CD4-positive, alpha-beta T cell treated with Interleukin-4 for 1 hour (primary cell): ENCODE results near the gene SLC39A3.
"Not testable (repeated sequence)": the region's sequence is repeated elsewhere in the genome, so short reads cannot be mapped to it uniquely, and the experiment has no call there.

ENCODE experiments used
- DNase-seq, 2 donors: peaks; one replicate each; pipeline ENCODE4 v3.0.0-alpha.2; 2020 to 2022

The SLC39A3 gene

GRCh38 chr19:2721570-2722540 is 18.0 kb downstream of the SLC39A3 start:
- DNase-seq, result no peak

GRCh38 chr19:2720777-2721569 is 18.8 kb downstream of the SLC39A3 start, which contains the start of gene DIRAS1:
Gene DIRAS1, minus strand, starts transcription at chr19:2721372. Its CDS starts 3,566 bp downstream, at chr19:2717806.
- no peak for DNase-seq

GRCh38 chr19:2719920-2720776 is 19.7 kb downstream of the SLC39A3 start:
- no peak for DNase-seq

GRCh38 chr19:2719232-2719735 is 20.5 kb downstream of the SLC39A3 start:
- DNase-seq, result no peak

GRCh38 chr19:2717638-2718541 is 21.9 kb downstream of the SLC39A3 start:
- no peak for DNase-seq

- no peak for DNase-seq
Observed at GRCh38 chr19:2716722-2717637, 22.8 kb downstream of the SLC39A3 start.

- DNase-seq, result no peak
Observed at GRCh38 chr19:2716275-2716650, 23.6 kb downstream of the SLC39A3 start.

GRCh38 chr19:2715470-2716274 is 24.1 kb downstream of the SLC39A3 start:
- DNase-seq, result no peak

- DNase-seq, result no peak
Observed at GRCh38 chr19:2714531-2715269, 25.1 kb downstream of the SLC39A3 start.

- not testable (repeated sequence) for DNase-seq
Observed at GRCh38 chr19:2714102-2714501, 25.7 kb downstream of the SLC39A3 start.

- DNase-seq, result not testable (repeated sequence)
Observed at GRCh38 chr19:2713170-2713569, 26.6 kb downstream of the SLC39A3 start.

- DNase-seq, result no peak
Observed at GRCh38 chr19:2711875-2712205, 28.0 kb downstream of the SLC39A3 start.

- no peak for DNase-seq
Observed at GRCh38 chr19:2711172-2711874, 28.5 kb downstream of the SLC39A3 start.

GRCh38 chr19:2706251-2706650 is 33.6 kb downstream of the SLC39A3 start:
- no peak for DNase-seq

- no peak for DNase-seq
Observed at GRCh38 chr19:2703691-2704216, 36.1 kb downstream of the SLC39A3 start.

- DNase-seq, result no peak
Observed at GRCh38 chr19:2703077-2703437, 36.8 kb downstream of the SLC39A3 start.

GRCh38 chr19:2702170-2703076 is 37.4 kb downstream of the SLC39A3 start, which contains the start of gene GNG7:
Gene GNG7, minus strand, starts transcription at chr19:2702694. Its CDS starts 182,006 bp downstream, at chr19:2520688.
- DNase-seq, result peak; percentile 94 to 95
